Psoas muscle (tissue), 8 donors: ENCODE measurements around the gene MMP25. TPM values are rescaled to one million over a fixed set of nuclear protein-coding genes. Genes with fewer than 3 reads are reported as not detected.

Source experiments
- ATAC-seq, 4 donors: fragments of 200-7000 bp; cut with Tn5 transposase; one replicate each; pipeline ENCODE4 v1.9.1; 2020; ENCODE audit warnings: moderate library complexity in 3 of 4, mild to moderate bottlenecking in 2 of 4
- DNase-seq, 2 donors: peaks; one replicate each; pipeline ENCODE4 v3.0.0-alpha.2; 2020
- H3K27ac ChIP-seq: fragments of 200-600 bp; one replicate; pipeline ENCODE4 v1.8.0; 2022
- H3K27me3 ChIP-seq, 3 donors: fragments of 200-600 bp in 1 of 3; one replicate each; pipeline versions ENCODE4 v1.6.1 to v1.8.0; 2013 to 2022; ENCODE audit warnings: low read length in 2 of 3, mild to moderate bottlenecking in 2 of 3, moderate library complexity in 1 of 3; ENCODE audit not compliant: insufficient read depth in 3 of 3
- H3K36me3 ChIP-seq, 2 donors: fragments of 200-600 bp in 1 of 2; one replicate each; pipeline versions ENCODE4 v1.6.1 to v1.8.0; 2013 to 2022; ENCODE audit warnings: low read depth in 1 of 2, mild to moderate bottlenecking in 1 of 2, moderate library complexity in 1 of 2; ENCODE audit not compliant: insufficient read depth in 1 of 2
- H3K4me1 ChIP-seq: fragments of 200-600 bp; one replicate; pipeline ENCODE4 v1.8.0; 2022
- H3K4me3 ChIP-seq: fragments of 200-600 bp; one replicate; pipeline ENCODE4 v1.8.0; 2022; ENCODE audit warnings: mild to moderate bottlenecking
- H3K9me3 ChIP-seq: fragments of 200-600 bp; one replicate; pipeline ENCODE4 v1.8.0; 2022
- CTCF ChIP-seq: fragments of 200-600 bp; IDR thresholded peaks from one replicate; pipeline ENCODE4 v1.8.0; 2022; ENCODE audit warnings: antibody characterized with exemption
- WGBS, 3 donors: extraction: QIAGEN DNeasy Blood & Tissue Kit; methylation state at CpG; one replicate each; pipeline versions ENCODE4 v1.1.6 to v1.1.7; 2013; 5-methylcytosine and 5-hydroxymethylcytosine counted together
- intact Hi-C, 2 donors: fragments of 100-400 bp; cut with DNase I; formaldehyde crosslinking; loops; one replicate each; pipeline versions ENCODE4 v1.11.0 to v1.14.2; 2022
- polyA plus RNA-seq, 3 donors: library from polyadenylated mRNA; stranded (reverse); fragments of 200-250 nt; gene quantifications; one replicate each; pipeline ENCODE4 v1.2.3, GENCODE V29; 2013
- total RNA-seq, 4 donors: library from RNA; stranded (reverse); fragmentation: NEBNext Ultra II Directional in 2 of 4; extraction: Animal tissue kit (Norgen Biotek cat#: 25700) in 2 of 4; gene quantifications; one replicate each; pipeline versions ENCODE4 v1.2.1 to v1.2.4, GENCODE V29; 2021 to 2023
- donor health status: healthy with polysubstance abuse.
- donor health status: DM: no; HTN: no; CAD: no; lungs with moderate emphysema.
- donor health status: Bipolar disorder and iron deficiency.
- donor health status: healthy.
- donor health status: DM: yes; HTN: yes; CAD: no.
- donor health status: DM: no; HTN: no; CAD: no.
- donor health status: DM: no; HTN: no; CAD: no.
- donor health status: DM: yes; HTN: yes; CAD: no.

Gene MMP25
- total and polyA plus RNA-seq, 7 donors: 0.13 to 2.3 (median 1.0) TPM

GRCh38 chr16:3027983-3028715 lies 18.2 kb upstream of the MMP25 start:
- H3K9me3 ChIP-seq: no peaks in the 10 kb centered on the region
- intact Hi-C loops: no loop called here
- peak overlapping the region; percentile 28 for H3K4me3 ChIP-seq
- 15 to 23% (median 20%) methylated on average over 36 to 58 of the region's 58 CpGs for WGBS, 3 donors
- H3K36me3 ChIP-seq: peaks cover 0 to 25% of the 10 kb centered on the region in 2 donors
- H3K27me3 ChIP-seq: peaks cover 0 to 38% (median 18%) of the 10 kb centered on the region in 3 donors
- DNase-seq (peak; percentile 80 to 90), ATAC-seq (peak; percentile 32 to 55 (median 53))
- peak overlapping the region; percentile 50 for H3K27ac ChIP-seq
- peak; percentile 77 for TF ChIP-seq CTCF
- H3K4me1 ChIP-seq: peaks cover 20% of the 10 kb centered on the region

GRCh38 chr16:3028716-3029319 lies 17.5 kb upstream of the MMP25 start:
- Histone ChIP-seq H3K9me3 (no peaks in the 10 kb centered on the region), H3K27me3 (peaks cover 0 to 44% (median 18%) of the 10 kb centered on the region in 3 donors), H3K4me3 (peak overlapping the region; percentile 28), H3K4me1 (peaks cover 18% of the 10 kb centered on the region), H3K27ac (no peak overlapping the region), H3K36me3 (peaks cover 0 to 25% of the 10 kb centered on the region in 2 donors)
- no peak for DNase-seq
- 21 to 28% (median 22%) methylated on average over 12 to 15 of the region's 15 CpGs for WGBS, 3 donors
- ATAC-seq: no peak
- no peak for TF ChIP-seq CTCF
- intact Hi-C loops: no loop called here

- H3K27me3 ChIP-seq: peaks cover 0 to 53% (median 18%) of the 10 kb centered on the region in 3 donors
- intact Hi-C loops: no loop called here
- no peak for DNase-seq
Observed at GRCh38 chr16:3029491-3030221, 16.7 kb upstream of the MMP25 start.

More at GRCh38 chr16:3029491-3030221, 16.7 kb upstream of the MMP25 start:
- no peak for ATAC-seq
- H3K36me3 ChIP-seq: peaks cover 0 to 25% of the 10 kb centered on the region in 2 donors
- peaks cover 16% of the 10 kb centered on the region for H3K4me1 ChIP-seq
- H3K4me3 ChIP-seq: no peak overlapping the region
- TF ChIP-seq CTCF: no peak
- H3K27ac ChIP-seq: no peak overlapping the region
- H3K9me3 ChIP-seq: no peaks in the 10 kb centered on the region
- 8 to 14% (median 13%) methylated on average over 30 to 59 of the region's 59 CpGs for WGBS, 3 donors
